Ammon's horn (tissue), 1 donor: ENCODE measurements around the gene RNASEH2A.
"Not testable (repeated sequence)": the region's sequence is repeated elsewhere in the genome, so short reads cannot be mapped to it uniquely, and the experiment has no call there.

ENCODE experiments used
- DNase-seq: peaks from one replicate; pipeline ENCODE4 v3.0.0-alpha.2; 2016; ENCODE audit warnings: low spot score

Gene RNASEH2A

DNA sequence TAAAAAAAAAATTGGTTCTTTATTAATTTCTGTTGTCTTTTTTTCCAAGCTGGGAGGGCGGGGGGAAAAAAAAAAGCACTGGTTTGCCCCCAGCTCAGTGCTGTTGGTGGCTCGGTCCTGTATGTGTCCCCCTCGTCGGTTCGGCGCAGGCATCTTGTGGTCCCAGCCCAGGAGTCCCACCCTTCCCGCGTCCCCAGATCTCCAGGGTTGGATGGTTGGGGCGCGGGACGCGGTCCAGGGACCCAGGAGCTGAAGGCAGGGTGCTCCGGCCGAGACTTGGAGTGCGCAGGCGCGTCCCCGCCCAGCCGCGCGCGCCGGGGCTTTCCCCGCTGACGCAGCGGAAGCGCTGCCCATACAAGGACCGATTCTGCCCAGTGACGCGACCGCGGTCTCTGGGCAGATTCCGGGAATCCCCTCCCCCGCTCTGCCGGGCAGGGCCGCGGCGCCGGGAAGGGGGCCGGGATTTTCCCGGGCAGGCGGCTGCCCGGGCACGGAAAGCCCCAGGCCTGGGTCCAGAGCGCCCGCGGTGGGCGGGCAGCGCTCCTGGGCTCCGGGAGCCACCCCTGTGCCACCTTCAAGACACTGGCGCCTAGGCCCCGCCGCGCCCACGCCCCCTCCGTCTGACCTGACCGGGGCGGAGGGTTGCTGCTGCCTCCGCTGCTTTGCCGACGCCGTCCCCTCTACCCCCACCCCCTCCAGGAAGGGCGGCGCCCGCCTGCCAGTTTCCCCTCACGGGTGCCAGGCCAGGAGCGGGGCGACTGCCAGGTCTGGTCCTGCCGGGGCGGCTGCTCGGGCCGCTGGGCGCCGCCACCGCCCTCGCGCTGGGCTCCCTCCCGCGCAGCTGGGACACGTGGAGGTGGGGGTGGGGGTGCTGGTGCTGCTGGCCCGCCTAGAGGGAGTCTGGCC lies 12.8 kb upstream of the RNASEH2A start:
- DNase-seq = peak; percentile 94

DNA sequence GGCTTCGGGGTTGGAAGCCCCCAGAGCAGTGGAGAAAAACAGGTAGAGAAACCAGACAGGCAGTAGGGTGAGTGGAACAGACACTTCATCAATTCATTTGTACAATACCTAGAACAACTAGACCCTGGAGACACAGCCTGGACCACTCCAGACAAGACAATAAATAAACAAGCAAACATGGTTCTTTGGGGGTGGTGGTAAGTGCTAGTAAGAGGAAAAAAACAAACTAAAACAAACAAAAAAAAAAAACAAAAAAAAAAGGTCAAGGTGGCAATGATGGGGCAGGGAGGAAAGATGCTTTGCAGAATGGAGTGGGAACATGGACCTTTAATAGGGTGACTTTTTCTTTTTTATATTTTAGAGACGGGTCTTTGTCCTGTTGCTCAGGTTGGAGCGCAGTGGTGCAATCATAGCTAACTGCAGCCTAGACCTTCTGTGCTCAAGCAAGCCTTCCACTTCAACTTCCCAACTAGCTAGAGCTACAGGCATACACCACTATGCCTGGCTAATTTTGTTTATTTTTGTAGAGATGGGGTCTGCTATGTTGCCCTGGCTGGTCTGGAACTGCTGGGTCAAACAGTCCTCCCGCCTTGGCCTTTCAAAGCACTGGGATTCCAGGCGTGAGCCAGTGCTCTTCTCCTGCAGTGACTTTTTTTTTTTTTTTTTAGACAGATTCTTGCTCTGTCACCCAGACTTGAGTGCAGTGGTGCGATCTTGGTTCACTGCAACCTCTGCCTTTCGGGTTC lies 12.0 kb upstream of the RNASEH2A start:
- no peak for DNase-seq

DNA sequence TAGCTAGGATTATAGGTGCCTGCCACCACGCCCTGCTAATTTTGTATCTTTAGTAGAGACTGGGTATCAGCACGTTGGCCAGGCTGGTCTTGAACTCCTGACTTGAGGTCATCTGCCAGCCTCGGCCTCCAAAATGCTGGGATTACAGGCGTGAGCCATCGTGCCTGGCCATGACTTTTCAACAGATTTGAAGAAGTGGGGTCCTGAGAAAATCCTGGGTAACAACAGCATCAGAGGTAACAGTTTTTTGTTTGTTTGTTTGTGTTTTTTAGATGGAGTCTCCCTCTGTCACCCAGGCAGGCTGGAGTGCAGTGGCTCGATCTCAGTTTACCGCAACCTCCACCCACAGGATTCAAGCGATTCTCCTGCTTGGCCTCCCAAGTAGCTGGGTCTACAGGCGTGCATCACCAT lies 11.4 kb upstream of the RNASEH2A start:
- no peak for DNase-seq

DNA sequence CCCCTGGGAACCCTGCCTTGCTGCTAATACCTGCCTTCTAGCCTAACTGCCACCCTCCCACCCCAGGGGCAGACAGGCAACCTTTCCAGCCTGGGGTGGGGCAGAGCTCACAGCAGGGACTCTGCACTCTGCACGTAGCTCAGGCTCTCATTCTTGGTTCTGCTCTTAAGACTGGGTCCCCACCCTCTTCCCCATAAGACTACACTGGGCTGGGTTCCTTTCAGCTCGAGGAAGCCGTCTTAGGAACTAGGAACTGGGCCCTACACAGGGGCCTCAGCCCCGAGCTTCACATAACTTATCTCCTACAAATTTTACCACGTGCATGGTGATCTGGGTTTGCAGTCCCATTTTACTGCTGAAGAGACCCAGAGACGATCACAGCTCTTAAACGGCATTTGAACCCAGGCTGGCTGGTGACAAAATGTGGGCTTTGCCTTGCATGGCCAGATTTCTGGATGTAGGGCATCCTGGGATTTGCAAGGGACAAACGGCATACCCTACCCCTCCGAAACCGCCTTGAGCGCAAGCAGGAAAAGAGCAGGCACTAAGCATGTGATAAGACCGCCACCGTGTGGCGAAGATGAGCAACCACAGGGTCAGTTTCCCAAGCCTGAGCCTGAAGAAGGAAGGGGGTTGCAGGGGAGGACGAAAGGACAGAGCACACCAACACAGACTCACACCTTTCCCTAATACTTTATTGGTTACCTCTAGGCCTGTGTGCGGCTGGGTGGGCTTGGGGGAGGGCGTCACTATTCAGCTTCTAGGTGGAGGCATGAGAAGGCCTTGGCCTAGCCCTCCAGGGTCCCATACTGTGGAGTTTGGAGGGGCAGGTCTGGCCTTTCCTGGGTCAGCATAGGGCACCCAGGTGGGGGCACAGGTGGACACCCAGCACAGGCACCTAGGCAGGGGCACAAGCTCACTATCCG lies 10.0 kb upstream of the RNASEH2A start:
- DNase-seq = peak; percentile 91

DNA sequence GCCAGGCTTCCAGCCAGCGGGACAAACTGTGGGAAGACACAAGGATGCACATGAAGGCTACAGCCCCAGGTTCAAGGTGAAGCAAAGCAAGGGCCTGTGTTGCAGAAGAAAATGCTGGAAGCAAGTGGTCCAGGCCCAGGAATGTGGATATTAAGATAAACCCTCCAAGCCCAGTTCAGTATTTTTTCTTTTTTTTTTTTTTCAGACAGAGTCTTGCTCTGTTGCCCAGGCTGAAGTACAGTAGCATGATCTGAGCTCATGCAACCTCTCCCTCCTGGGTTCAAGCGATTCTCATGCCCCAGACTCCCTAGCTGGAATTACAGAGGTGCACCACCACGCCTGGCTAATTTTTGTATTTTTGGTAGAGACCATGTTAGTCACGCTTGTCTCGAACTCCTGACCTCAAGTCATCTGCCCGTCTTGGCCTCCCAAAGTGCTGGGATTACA lies 9.2 kb upstream of the RNASEH2A start:
- DNase-seq = no peak

DNA sequence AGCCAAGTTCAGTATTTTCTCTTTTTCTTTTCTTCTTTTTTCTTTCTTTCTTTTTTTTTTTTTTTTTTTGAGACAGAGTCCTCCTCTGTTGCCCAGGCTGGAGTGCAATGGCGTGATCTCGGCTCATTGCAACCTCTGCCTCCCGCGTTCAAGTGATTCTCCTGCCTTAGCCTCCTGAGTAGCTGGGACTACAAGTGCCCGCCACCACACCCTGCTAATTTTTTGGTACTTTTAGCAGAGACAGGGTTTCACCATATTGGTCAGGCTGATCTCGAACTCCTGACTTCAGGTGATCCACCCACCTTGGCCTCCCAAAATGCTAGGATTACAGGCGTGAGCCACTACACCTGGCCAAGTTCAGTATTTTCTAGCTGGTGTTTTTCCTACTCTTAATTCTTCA lies 8.8 kb upstream of the RNASEH2A start:
- DNase-seq = not testable (repeated sequence)

DNA sequence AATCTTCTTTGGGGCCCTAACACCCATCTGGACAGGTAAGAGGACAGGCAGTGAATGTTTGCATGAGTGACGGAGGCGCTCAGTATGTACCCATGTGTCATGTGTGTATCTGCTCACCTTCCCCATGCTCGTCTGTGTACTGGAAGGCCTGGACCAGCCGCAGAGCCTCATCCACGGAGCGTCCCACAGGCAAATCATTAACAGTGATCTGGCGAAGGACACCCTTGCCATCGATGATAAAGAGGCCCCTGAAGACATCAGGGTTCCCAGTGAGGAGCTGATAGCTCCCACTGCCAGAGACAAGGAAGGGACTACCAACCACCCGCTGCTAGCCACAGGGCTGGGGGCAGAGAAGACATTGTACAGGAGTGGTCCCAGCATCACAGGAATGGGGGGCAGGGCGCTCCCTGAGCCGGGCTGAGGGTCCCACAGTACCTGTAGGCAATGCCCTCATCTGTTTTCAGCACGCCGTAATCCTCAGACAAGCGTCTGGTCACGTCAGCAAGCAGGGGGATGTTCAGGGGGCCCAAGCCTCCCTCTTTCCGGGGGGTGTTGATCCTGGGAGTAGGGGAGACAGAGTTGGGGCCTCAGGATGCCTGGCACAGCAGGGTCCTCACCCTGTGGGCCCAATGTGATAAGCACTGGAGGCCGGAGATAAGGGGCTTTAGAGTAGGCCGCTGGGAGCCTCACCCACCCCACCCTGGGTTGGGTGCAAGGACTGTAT lies 6.5 kb upstream of the RNASEH2A start:
- no peak for DNase-seq

DNA sequence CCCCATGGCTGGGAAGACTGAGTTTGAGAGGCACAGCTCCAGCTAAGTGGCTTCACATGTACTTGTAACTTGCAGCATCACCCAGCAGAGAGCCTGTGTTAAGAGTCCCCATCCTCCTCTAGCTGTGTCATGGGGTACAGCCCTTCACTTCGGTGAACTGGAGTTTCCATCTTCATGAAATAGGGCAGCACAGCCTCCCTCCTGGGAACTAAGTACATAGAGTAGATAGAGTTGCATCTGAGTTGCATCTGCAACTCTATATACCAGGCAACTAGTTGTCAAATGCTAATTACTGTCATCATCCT lies 6.0 kb upstream of the RNASEH2A start:
- no peak for DNase-seq

DNA sequence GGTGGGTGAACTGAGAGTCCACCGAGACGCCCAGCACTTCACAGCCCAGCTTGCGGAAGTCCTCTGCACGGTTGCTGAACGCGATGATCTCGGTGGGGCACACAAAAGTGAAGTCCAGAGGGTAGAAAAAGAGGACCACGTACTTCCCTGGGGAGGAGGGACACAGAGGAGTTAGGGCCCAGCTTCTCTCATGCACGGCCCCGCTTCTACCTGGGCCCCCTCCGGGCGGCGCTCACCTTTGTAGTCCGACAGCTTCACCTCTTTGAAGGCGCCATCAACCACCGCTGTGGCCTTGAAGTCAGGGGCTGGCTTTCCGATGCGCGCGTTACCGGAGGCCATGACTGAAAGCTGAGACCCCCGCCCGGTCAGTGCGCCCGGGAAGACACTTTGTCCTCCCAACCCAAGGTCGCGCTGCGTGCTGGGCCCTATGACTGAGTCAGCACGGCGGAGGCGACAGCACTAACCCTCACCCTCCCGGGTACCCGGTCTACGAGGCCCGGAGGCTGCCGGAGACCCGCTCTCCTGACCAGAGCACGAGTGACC lies 5.4 kb upstream of the RNASEH2A start:
- DNase-seq = no peak

DNA sequence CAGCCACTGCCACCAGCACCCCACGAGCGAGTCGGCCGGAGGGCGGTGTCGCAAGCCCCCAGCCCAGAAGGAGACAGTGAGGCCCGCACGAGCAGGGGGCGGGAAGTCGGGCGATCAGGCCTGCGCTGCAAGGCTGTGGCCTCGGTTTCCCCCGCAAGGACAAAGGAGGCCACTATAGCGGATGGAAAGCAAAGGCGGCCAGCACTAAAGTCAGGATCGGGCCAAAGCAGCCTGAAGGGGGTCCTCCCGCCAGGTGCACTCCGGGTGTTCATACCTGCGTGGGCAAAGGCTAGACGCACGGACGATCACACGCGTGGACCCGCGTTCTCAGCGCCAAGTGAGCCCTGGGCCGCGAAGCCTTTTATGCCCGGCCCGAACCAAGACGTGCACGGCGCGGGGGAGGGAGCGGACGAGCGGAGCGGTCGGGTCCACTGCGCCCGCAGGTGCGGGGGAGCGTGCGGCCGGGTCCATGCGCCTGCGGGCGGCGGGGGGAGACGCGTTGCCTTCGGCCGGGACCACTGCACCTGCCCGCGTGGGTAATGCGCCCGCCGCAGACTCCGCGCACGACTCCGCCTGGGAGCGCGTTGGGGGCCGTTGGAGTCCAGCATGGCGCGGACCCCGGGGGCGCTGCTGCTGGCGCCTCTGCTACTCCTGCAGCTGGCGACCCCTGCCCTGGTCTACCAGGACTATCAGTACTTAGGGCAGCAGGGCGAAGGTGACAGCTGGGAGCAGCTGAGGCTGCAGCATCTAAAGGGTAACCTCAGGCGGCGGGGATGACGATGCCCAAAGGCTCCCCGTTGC lies 4.7 kb upstream of the RNASEH2A start, which contains the start of the genes PRDX2 and THSD8:
TSS of gene PRDX2 (minus strand) at position 335 of the 801 bp plus-strand sequence. CDS start 539 bp downstream, outside the sequence.
TSS of gene THSD8 (plus strand) at position 604 of the 801 bp plus-strand sequence. CDS start at position 607, 3 bp downstream.
- peak; percentile 89 for DNase-seq

DNA sequence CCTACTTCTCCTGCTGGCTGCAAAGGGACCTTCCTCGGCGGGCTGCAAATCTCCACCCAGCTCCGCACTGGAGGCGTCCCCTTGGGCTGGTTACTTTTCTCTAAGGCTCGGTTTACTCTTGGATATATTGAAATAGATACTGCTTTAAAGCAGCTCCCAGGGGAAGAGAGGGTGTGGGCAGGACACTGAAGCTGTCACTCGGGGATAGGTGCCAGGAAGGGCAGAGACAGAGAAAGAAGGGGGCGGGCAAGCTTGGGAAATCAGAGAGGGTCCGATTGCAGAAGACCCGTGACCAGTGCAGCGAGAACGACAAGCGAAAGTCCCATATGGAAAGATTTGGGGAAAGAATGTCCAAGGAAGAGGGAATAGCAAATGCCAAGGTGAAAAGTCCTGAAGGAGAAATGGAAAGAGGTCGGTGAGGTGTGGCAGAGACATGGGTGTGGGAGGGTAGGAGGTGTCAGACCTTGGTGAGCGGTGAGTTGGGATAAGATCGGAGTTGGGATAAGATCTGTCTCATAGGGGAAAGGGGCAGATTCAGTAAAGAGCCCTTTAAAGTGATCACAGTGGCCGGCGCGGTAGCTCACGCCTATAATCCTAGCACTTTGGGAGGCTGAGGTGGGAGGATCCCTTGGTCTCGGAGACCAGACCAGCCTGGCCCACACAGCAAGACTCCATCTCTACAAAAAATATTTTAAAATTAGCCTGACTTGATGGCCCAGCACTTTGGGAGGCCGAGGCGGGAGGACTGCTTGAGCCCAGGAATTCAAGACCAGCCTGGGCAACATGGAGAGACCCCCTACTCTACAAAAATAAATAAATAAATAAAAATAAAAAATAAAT lies 3.9 kb upstream of the RNASEH2A start:
- DNase-seq = no peak

DNA sequence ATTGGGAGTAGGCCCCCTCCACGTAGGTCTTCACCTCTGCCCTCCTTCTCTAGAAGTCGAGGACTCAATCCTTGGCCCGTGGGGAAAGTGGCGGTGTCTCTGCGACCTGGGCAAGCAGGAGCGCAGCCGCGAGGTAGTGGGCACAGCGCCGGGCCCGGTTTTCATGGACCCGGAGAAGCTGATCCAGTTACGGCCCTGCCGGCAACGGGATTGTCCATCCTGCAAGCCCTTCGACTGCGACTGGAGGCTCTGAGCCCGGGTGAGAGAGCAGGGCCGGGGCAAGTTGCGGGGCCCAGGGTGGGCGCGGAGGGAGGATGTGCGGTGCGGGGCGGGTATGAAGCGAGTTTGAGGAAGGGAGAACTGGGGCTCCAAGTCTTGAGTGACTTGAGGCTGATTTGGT lies 2.3 kb upstream of the RNASEH2A start:
- DNase-seq = no peak

DNA sequence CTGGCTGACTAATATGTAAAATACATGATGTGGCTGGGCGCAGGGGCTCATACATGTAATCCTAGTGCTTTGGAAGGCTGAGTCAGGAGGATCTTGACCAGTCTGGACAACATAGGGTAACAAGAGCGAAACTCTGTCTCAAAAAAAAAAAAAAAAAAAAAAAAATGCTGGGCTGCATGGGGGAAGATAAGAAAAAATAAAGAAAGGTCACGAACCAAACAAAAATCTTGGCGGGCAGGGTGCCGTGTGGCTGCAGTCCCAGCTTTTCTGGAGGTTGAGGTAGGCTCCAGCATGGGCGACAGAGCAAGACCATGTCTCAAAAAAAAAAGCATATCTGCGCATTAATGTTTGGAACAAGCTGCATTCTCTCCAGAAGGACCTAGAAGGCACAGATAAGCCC lies 8.7 kb downstream of the RNASEH2A start:
- no peak for DNase-seq

DNA sequence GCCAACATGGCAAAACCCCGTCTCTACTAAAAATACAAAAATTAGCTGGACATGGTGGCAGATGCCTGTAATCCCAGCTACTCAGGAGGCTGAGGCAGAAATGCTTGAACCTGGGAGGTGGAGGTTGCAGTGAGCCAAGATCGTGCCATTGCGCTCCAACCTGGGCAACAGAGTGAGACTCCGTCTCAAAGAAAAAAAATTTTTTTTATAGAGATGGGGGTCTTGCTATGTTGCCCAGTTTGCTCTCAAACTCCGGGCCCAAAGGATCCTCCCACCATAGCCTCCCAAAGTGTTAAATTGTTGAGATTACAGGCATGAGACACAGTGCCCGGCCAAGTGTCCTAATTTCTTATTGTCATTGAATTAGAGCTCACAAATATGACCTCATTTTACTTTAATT lies 10.8 kb downstream of the RNASEH2A start:
- not testable (repeated sequence) for DNase-seq

DNA sequence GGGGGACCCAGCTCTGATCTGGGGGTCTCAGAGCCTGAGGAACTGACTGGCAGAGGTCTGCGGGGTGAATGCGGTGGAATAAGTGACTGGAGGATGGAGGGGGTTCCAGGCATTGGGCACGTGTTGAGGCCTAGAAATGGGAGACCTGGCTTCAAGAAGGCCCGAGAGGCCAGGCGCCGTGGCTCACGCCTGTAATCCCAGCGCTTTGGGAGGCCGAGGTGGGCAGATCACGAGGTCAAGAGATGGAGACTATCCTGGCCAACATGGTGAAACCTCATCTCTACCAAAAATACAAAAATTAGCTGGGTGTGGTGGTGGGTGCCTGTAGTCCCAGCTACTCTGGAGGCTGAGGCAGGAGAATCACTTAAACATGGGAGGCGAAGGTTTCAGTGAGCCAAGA lies 11.4 kb downstream of the RNASEH2A start:
- DNase-seq = not testable (repeated sequence)

DNA sequence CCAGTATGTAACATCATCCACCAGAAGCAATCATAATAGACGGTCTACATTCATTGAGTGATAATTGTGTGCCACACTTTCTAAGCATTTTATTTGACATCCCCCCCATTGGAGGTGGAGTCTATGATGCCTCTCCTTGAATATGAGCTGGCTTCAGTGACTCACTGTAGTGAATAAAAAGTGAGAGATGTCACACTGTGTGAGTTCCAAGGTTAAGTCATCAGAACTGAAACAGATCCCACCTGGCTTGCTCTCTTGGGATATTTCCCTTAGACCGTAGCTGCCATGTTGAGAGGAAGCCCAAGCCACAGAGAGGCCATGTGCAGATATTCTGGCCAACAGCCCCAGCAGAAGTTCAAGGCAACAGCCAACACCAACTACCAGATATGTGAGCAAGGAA lies 15.4 kb downstream of the RNASEH2A start:
- no peak for DNase-seq

DNA sequence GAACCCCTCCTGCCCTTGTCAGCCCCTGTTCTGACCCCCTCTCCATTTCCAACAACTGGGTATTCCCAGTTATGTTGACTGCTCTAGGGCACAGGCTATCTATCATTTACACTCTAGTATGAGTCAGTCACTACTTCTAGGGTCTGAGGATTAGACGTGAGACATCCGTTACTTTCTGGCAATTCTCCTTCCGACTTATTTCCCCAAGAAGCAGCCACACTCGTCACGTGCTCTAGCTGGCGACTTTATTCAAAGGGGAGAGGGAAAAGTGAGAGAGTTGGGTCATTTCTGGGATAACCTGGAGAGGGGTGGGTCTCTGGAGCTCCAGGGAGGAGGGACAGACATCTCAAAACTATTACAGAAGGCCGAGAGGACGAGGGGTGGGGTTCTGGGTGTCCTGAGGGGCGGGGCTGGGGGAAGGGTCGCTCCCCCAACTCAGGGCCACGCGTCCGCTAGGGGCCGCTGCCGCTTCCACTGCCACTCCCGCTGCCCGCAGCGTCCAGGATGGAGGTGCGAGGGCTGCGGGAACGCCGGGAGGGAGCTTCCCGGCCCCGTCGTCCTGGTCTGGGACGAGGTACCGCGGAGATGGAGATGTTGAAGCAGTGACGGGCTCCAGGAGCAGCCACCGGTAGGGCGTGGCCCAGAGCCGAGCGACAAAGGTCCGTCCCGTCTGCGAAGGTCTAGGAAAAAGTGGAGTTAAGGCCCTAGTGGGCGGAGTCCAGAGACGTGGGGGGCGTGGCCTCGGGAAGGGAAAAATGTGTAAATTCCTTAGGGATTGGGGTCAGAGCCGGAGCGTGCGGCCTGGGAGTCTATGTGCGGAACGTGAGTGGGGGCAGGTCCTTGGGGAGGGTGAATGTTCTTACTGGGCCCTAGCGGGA lies 19.1 kb downstream of the RNASEH2A start:
- no peak for DNase-seq

DNA sequence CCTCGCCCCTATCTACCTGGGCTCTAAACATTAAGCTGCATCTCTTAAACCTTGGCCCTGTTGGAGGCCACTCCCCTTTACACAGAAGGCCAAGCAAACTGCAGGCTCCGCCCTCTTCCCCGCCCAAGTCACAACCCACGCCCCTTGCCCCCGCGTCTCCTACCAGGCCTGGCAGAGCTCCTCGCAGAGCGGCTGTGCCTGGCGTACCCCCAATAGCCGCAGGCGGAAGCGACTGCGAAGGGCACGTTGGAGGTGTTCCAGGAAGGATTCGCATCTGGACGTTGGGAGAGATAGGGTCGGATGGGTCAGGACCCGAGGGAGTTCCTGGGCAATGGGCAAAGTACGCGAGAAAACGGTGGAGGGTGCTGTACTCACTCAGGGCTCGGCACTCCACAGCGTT lies 22.1 kb downstream of the RNASEH2A start:
- DNase-seq = no peak
